Activated CD4-positive, alpha-beta T cell treated with anti-CD3 and anti-CD28 coated beads for 4 hours (primary cell): Measurements from ENCODE around the gene COPS7A.

Experiments used
- DNase-seq, 2 donors: peaks; one replicate each; pipeline ENCODE4 v3.0.0-alpha.2; 2020

Gene COPS7A

DNA sequence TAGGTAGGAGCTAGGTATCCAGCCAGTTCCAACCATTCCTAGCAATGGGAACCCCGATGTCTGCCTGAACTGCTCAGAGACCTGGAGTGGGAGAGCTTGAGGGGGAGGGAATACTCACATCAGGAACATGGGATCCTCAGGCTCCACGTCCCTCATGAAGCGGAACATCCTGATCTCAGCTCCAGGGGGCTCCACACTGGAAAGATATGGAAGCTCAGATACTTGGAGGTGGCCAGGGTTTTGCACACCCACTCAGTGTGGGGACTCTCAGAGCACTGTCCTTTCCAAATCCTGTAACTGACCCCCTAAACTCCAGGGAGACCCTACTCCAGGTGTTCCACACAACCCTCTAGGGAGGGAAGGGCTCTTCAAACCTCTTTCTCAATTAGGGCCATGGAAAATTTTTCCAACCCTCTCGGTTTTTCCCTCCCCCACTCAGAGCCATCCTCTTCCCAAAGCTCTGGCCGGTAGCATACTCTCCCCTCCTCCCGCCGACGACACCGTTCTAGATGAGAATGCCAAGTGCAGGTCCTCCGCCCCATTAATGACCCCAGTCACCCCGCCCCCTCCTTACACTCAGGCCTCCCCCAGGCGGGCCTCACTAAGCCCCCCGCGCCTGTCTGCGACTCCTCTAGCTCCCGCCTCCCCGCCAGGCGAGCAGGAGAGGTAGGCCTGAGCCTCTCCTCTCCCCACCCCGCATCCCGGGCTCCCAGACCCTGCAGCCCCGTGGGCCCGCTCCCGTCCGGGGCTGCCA lies 28.5 kb downstream of the COPS7A start:
- peak in 1 of 2 donors; percentile 24 for DNase-seq

DNA sequence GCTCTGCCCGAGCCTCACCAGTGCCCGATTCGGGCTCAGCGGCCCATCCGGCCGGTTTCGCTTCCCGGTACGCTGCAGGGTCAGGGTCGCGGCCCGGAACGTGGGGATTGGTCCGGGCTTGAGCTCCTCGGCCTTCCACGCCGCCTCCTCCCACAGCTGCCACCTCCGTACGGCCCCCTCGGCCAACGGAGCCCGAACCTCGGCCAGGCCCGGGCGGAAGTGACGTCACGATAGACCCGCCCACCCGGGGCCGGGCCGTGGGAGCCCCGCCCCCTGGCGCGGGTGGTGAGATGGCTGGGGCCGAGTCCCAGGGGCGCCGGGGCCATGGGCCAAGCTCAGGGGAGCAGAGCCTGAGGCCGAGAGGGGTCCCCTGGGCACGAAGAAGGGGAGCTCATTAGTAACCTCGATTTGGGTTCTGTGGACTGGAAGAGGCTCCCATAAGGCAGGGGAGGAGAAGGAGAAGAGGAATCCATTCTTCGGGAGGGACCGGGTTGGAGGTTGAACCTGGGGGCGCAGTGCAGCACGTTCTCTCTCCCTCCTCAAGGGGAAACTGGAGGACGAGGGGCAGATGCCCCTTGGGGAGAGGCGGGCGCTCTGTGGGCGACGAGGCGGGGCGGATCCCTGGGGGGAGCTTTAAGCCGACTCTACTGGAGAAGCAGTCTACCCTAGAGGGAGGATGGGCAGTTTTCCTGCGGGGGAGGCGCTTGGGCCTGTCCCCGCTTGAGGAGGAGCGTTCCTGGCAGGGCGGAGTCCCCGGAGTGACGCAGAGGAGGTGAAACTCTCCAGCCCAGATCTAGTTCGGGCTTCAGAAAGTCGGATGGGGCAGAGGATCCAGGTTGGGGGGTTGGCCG lies 29.3 kb downstream of the COPS7A start, which contains the start of gene MLF2:
Gene MLF2 (minus strand): TSS at position 221 of the 851 bp plus-strand sequence. CDS start 807 bp downstream, outside the sequence.
- DNase-seq = peak; percentile 96 to 97

GRCh38 chr12:6753772-6754356 lies 30.0 kb downstream of the COPS7A start:
- DNase-seq = no peak

- DNase-seq = no peak
Measured at GRCh38 chr12:6754411-6754810, 30.6 kb downstream of the COPS7A start.

DNA sequence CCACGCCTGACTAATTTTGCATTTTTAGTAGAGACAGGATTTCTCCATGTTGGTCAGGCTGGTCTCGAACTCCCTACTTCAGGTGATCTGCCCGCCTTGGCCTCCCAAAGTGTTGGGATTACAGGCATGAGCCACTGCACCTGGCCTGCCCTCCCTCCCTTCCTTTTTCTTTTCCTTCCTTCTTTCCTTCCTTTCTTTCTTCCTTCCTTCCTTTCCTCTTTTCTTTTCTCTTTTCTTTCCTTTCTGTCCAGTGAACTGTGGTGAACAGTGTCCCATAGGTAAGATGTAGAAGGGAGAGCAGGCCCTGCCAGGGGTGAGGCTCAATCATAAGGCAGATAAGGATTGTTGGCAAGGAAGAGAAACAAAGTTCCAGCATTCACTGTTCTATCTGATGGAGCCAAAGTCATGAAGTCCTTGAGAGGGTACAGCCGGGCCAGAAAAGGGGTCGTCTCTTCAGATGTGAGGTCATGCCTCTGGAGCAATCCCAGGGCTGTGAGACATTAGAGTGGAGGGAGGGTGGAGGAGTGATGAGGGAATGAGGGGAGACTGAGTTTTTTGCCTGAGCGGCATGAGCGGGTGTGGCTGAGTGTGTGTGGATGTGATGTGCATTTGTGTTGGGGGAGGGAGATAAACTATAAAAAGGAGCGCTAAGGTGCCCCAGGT lies 33.3 kb downstream of the COPS7A start:
- DNase-seq = no peak

DNA sequence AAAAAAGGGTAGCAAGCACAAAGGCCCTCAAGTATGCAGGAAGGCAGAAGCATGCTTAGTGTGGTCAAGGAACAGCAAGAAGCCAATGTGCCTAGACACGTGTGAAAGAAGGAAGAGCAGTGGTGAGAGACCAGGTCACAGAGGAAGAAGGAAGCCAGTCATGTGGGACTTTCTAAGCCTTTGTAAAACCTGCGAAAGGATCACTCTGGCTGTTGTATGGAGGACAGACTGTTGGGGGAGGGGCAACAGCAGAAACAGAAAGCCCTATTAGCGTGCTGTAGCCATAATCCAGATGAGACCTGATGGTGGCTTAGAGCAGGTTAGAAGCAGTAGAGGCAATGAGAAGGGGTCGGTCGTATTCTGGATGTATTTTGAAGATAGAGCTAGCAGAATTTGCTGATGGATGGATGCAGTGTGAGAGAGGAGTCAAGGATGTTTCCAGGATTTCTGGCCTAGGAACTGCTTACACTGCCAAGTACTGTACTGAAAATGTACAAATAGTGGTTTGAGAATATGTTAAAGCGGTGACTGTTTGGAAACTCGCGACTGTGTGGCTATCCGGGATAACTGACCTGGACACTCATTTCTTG lies 34.8 kb downstream of the COPS7A start:
- no peak for DNase-seq

DNA sequence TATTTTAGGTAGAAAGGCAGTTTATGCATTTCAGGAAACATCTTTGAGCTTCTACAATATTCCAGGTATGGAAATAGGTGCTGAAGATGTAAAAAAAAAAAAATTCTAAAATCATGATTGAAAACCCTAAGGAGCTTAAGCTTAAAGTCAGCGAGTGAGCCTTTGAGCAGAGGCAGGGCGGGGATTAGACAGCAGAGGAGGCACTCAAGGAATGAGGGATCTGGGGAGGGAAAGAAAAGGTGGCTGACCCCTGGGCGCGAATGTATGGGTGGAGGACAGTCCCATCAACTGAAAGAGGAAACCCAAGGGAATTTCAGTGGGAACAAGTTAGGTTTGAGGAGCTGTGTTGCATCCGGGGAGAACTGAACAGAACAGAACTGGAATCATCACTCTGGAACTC lies 35.9 kb downstream of the COPS7A start:
- no peak for DNase-seq

DNA sequence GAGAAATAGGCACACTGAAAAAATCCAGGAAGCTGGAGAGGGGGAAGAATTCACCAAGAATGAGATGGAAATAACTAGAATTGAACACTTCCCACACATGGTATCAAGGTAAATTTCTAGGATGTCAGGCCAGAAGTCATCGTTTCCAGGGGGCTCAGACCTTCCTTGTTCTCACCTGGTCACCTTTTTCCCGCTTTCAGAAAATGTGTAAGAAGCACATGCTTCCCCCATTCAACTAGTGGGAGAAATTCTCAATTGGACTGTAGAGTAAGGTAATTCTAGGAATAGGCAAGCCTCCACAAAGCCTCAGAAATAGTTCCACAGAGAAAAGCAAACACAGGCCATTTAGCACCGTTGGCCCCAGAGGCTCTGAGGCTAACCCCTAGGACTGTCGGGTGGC lies 39.5 kb downstream of the COPS7A start:
- no peak for DNase-seq

DNA sequence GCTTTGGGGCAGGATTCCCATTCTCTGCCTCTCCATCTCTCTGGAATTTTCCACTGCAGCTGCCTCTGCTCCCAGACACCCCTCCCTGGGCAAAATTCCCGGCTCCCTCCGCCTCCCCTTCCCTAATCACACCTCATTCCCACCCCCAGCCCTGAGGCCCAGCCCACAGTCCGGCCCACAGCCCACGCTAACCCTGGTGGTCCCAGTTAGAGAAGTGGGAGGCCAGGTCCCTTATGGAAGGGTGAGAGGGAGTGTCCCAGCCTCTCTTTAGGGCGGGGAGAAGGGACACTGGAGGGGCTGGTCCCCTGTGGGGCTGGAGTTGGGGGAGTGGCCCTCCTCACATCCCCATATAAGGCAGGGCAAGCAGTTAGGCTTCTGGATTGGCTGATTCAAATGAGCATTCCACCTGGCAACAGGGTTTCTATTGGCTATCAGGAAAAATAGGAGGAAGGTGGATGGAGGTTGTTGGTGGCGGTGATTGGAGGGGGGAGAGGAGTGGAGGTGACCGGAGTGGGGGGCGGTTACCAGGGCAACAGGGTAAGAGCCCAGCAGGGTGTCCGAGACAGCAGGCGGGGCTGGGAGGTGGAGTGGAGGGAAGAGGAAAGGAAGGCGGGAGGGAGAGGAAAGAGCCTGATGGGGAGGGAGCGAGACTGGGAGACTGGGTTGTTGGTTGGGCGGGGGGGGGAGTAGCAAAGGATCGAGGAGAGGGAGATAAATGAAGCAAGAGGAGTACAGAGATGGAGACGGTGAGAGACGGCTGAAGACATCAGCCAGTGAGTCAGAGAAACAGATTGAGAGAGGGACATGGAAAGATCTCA lies 40.4 kb downstream of the COPS7A start:
- DNase-seq = peak; percentile 36 to 38

- DNase-seq = no peak
Measured at GRCh38 chr12:6765048-6765633, 41.3 kb downstream of the COPS7A start.

GRCh38 chr12:6765634-6766581 lies 42.1 kb downstream of the COPS7A start, which contains the start of gene PTMS:
Gene PTMS (plus strand): TSS chr12:6766363. CDS start chr12:6766706, 343 bp downstream.
- peak in 1 of 2 donors; percentile 32 for DNase-seq

GRCh38 chr12:6766651-6767349 lies 43.0 kb downstream of the COPS7A start:
- peak; percentile 42 to 43 for DNase-seq

- DNase-seq = no peak
Measured at GRCh38 chr12:6767353-6768319, 43.8 kb downstream of the COPS7A start.

DNA sequence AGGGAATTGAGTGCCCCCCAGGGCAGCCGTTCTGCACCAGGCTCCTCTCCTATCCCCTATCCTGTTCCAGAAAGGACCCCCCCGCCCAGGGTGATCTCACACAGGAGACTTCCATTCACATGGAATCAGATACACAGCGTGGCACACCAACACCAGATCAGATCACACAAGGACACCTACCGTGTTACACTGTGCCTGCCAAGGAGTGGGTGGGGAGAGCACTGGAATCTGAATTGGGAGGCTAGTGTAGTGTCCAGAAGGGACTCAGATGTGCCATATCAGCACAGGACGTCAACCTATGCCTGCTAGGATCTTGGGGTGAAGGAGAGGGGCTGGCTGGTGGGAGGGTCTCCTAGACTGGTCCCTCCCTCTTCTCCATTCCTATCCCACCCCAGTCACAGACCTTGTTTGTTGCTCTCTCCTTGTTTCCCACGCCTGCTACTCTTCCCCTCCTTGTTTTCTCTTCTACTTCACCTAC lies 44.6 kb downstream of the COPS7A start:
- no peak for DNase-seq

GRCh38 chr12:6768990-6769389 lies 45.1 kb downstream of the COPS7A start:
- no peak for DNase-seq

- DNase-seq = no peak
Measured at GRCh38 chr12:6769666-6770065, 45.8 kb downstream of the COPS7A start.

DNA sequence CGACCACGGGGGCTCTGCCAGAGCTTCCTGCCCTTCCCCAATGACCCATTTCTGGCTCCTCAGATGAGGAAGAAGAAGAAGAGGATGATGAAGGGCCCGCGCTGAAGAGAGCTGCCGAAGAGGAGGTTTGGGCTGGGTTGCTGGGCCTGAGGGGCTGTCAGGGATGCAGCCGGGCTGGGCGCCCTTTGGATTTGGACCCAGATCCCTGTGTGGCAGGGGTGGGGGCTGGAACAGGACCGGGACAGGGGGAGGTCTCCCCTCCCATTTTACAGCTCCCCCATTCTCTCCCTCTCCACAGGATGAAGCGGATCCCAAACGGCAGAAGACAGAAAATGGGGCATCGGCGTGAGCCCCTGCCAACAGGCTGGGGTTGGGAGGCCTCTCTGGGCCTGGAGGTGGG lies 46.2 kb downstream of the COPS7A start:
- no peak for DNase-seq

GRCh38 chr12:6770600-6770999 lies 46.8 kb downstream of the COPS7A start:
- DNase-seq = no peak
